Measurements from ENCODE around the gene RANBP2.

DNA sequence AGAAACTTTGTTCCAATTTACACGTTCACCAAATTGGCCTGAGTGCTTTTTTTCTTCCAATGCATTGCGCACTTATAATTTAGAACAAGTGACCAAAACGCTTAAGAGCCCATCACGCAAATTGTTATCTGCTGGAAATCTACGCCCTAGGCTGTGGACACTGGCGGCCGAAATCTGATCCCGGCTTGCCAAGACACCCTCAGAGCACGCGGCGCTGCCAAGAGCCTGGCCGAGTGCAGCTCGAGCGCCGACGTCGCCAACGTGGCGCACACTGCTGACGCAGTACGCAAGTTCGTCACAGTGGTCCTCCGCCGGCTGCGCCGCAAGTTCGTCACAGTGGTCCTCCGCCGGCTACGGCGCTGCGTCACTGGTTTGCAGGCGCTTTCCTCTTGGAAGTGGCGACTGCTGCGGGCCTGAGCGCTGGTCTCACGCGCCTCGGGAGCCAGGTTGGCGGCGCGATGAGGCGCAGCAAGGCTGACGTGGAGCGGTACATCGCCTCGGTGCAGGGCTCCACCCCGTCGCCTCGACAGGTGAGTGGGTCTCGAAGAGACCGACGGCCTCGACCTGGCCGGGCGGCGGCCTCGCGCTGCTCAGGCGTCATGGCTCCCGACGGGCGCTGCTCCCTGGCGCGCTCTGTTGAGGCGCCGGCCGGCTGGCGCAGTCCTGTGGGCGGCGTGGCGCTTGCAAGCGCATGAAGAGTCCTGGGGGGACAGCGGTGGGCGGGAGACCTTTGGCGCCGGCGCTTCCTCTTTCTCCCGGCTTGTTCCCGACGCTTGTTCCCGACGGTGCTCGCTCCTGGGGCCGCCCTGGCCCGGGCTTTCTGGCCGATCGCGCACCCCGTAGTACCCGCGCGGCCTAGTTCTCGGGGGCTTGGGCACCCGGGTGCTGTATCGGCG, at the start of gene RANBP2:
- TF ChIP-seq, protein P1, sequence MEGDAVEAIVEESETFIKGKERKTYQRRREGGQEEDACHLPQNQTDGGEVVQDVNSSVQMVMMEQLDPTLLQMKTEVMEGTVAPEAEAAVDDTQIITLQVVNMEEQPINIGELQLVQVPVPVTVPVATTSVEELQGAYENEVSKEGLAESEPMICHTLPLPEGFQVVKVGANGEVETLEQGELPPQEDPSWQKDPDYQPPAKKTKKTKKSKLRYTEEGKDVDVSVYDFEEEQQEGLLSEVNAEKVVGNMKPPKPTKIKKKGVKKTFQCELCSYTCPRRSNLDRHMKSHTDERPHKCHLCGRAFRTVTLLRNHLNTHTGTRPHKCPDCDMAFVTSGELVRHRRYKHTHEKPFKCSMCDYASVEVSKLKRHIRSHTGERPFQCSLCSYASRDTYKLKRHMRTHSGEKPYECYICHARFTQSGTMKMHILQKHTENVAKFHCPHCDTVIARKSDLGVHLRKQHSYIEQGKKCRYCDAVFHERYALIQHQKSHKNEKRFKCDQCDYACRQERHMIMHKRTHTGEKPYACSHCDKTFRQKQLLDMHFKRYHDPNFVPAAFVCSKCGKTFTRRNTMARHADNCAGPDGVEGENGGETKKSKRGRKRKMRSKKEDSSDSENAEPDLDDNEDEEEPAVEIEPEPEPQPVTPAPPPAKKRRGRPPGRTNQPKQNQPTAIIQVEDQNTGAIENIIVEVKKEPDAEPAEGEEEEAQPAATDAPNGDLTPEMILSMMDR (IDR thresholded peaks at IDR 0.05): no peak
- TF ChIP-seq EZH2 (IDR thresholded peaks at IDR 0.05; ENCODE audit: borderline replicate concordance, insufficient read depth, low read depth, low read length, poor library complexity, severe bottlenecking): no peak

Measured in B cell (primary cell).